Keratinocyte (primary cell): ENCODE measurements around the gene SRRD. TPM values are rescaled to one million over a fixed set of nuclear protein-coding genes. Genes with fewer than 3 reads are reported as not detected.

Source experiments
- DNase-seq: peaks from one replicate; pipeline ENCODE4 v3.0.0-alpha.2; 2011; ENCODE audit warnings: low read depth, missing footprints, low spot score
- FAIRE-seq: peaks from 2 replicates; lab custom pipeline; 2011; peaks lifted over from hg19 to GRCh38; lab: Jason Lieb, UNC
- H2AFZ ChIP-seq: 2 replicates; pipeline ENCODE4 v1.6.0; 2012; ENCODE audit warnings: low read length, control low read depth, inconsistent platforms; ENCODE audit not compliant: control insufficient read depth
- H3K27ac ChIP-seq: 2 replicates; pipeline ENCODE4 v1.5.1; 2011; ENCODE audit warnings: low read length; ENCODE audit not compliant: control insufficient read depth, insufficient read depth
- H3K27me3 ChIP-seq: 3 replicates; pipeline ENCODE4 v1.6.0; 2011; ENCODE audit warnings: low read length; ENCODE audit not compliant: control insufficient read depth, insufficient read depth; ENCODE audit errors: extremely low read depth
- H3K36me3 ChIP-seq, 2 experiments: 2 replicates in 1 of 2; 3 replicates in 1 of 2; pipeline ENCODE4 v1.5.1; 2011; ENCODE audit warnings: low read length in 2 of 2, mild to moderate bottlenecking in 1 of 2; ENCODE audit not compliant: control insufficient read depth in 2 of 2, insufficient read depth in 2 of 2; ENCODE audit errors: extremely low read depth in 1 of 2
- H3K4me1 ChIP-seq: 3 replicates; pipeline ENCODE4 v1.5.1; 2011; ENCODE audit warnings: low read length; ENCODE audit not compliant: control insufficient read depth, insufficient read depth; ENCODE audit errors: extremely low read depth
- H3K4me2 ChIP-seq: 3 replicates; pipeline ENCODE4 v1.6.0; 2011; ENCODE audit warnings: low read depth, low read length; ENCODE audit not compliant: control insufficient read depth, insufficient read depth; ENCODE audit errors: extremely low read depth
- H3K4me3 ChIP-seq, 3 experiments: fragments of 200-600 bp in 1 of 3; sonication (generic) in 1 of 3; 2 replicates in 2 of 3; 3 replicates in 1 of 3; pipeline ENCODE4 v1.5.1; 2011 to 2016; ENCODE audit warnings: low read length in 3 of 3, mild to moderate bottlenecking in 3 of 3, control low read depth in 2 of 3, inconsistent platforms in 1 of 3, low read depth in 1 of 3, mixed read lengths in 1 of 3, mixed run types in 1 of 3, moderate library complexity in 1 of 3; ENCODE audit not compliant: control insufficient read depth in 2 of 3, insufficient read depth in 2 of 3; ENCODE audit errors: extremely low read depth in 1 of 3
- H3K79me2 ChIP-seq: 2 replicates; pipeline ENCODE4 v1.6.0; 2012; ENCODE audit warnings: low read length; ENCODE audit not compliant: control insufficient read depth, insufficient read depth
- H3K9ac ChIP-seq: 3 replicates; pipeline ENCODE4 v1.6.0; 2011; ENCODE audit warnings: low read length; ENCODE audit not compliant: control insufficient read depth, insufficient read depth; ENCODE audit errors: extremely low read depth
- H3K9me1 ChIP-seq: 3 replicates; pipeline ENCODE4 v1.6.0; 2011; ENCODE audit warnings: low read length; ENCODE audit not compliant: control insufficient read depth, insufficient read depth; ENCODE audit errors: extremely low read depth
- H3K9me3 ChIP-seq: 2 replicates; pipeline ENCODE4 v1.5.1; 2012; ENCODE audit warnings: low read depth, low read length; ENCODE audit not compliant: control insufficient read depth
- H4K20me1 ChIP-seq: 3 replicates; pipeline ENCODE4 v1.6.0; 2011; ENCODE audit warnings: low read length; ENCODE audit not compliant: control insufficient read depth, insufficient read depth; ENCODE audit errors: extremely low read depth
- EZH2 ChIP-seq: IDR thresholded peaks from one replicate; pipeline ENCODE4 v1.6.1; 2012; ENCODE audit warnings: inconsistent platforms, mild to moderate bottlenecking, low read length, moderate library complexity
- dilution Hi-C: fragments of 300-500 bp; cut with MboI; formaldehyde crosslinking; loops from one replicate; pipeline ENCODE4 v1.7.0; 2020; ENCODE audit warnings: low sequenced_read_pairs; ENCODE audit not compliant: extremely low pct_ligation_motif_present
- polyA plus RNA-seq, 5 experiments: library from polyadenylated mRNA; depleted of rRNA in 3 of 5; stranded (reverse) in 3 of 5; stranded (forward) in 1 of 5; unstranded in 1 of 5; fragments of >200 nt; gene quantifications; 1 replicate in 1 of 5; 2 replicates in 3 of 5; 3 replicates in 1 of 5; pipeline versions ENCODE4 v1.2.1 to v1.2.3, GENCODE V29; 2011 to 2012; ENCODE audit warnings: missing spikeins in 2 of 5, low read depth in 1 of 5, low replicate concordance in 1 of 5
- TF ChIP-seq, protein P1 (sequence below), 3 experiments: IDR thresholded peaks in 1 of 3; conservative IDR thresholded peaks in 1 of 3; optimal IDR thresholded peaks in 1 of 3; 2 replicates in 2 of 3; 3 replicates in 1 of 3; pipeline versions ENCODE3 to v1.5.1; 2011; ENCODE audit warnings: low read length in 3 of 3, mild to moderate bottlenecking in 3 of 3, moderate library complexity in 2 of 3, control low read depth in 1 of 3, inconsistent platforms in 1 of 3; ENCODE audit not compliant: insufficient read depth in 2 of 3; ENCODE audit errors: extremely low read depth in 1 of 3

Gene SRRD
- polyA plus RNA-seq, 1 donor (not counting 4 experiments of a cell fraction or from before 2014, with no cell fraction given), result 45.0 TPM

DNA sequence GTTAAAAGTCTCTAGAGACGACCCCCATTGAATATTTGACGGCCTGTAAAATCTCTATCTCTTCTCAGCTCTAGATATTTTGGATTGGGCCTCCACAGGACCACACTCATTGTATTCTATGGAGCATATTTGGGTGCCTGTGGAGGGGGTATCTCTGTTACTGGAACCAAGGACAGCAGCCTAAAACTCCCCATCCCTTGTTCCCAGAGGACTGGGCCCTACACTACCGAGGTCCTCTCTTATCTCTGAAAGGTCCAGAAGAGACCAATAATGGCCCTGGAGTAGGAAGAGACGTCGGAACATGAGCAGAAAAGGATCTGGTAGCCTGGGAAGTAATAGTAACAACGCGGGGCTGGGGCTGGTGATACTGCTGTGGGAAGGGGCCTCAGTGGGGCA is 636 bp upstream of the SRRD start:
- Histone ChIP-seq H3K4me1 (peaks cover 54% of the 10 kb centered on the region), H4K20me1 (no peaks in the 10 kb centered on the region), H3K36me3 (peaks cover 0 to 12% of the 10 kb centered on the region in 2 experiments), H3K27me3 (no peaks in the 10 kb centered on the region), H3K4me3 (peak overlapping the region; percentile 79 to 98 (median 97)), H3K9ac (peak overlapping the region; percentile 94), H3K9me3 (no peaks in the 10 kb centered on the region), H3K27ac (peak overlapping the region; percentile 89), H2AFZ (peak overlapping the region; percentile 70), H3K79me2 (peaks cover 39% of the 10 kb centered on the region), H3K4me2 (peak overlapping the region; percentile 86), H3K9me1 (no peaks in the 10 kb centered on the region)
- no peak for DNase-seq
- FAIRE-seq, result no peak
- TF ChIP-seq, protein P1, sequence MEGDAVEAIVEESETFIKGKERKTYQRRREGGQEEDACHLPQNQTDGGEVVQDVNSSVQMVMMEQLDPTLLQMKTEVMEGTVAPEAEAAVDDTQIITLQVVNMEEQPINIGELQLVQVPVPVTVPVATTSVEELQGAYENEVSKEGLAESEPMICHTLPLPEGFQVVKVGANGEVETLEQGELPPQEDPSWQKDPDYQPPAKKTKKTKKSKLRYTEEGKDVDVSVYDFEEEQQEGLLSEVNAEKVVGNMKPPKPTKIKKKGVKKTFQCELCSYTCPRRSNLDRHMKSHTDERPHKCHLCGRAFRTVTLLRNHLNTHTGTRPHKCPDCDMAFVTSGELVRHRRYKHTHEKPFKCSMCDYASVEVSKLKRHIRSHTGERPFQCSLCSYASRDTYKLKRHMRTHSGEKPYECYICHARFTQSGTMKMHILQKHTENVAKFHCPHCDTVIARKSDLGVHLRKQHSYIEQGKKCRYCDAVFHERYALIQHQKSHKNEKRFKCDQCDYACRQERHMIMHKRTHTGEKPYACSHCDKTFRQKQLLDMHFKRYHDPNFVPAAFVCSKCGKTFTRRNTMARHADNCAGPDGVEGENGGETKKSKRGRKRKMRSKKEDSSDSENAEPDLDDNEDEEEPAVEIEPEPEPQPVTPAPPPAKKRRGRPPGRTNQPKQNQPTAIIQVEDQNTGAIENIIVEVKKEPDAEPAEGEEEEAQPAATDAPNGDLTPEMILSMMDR (optimal IDR thresholded peaks at IDR 0.05 in 1 of 3, IDR thresholded peaks at IDR 0.05 in 1 of 3, conservative IDR thresholded peaks at IDR 0.05 in 1 of 3; ENCODE audit: extremely low read depth in 1 of 3, insufficient read depth in 2 of 3, low read length in 3 of 3), result no peak
- no peak for TF ChIP-seq EZH2
- dilution Hi-C loops, result no loop called here

DNA sequence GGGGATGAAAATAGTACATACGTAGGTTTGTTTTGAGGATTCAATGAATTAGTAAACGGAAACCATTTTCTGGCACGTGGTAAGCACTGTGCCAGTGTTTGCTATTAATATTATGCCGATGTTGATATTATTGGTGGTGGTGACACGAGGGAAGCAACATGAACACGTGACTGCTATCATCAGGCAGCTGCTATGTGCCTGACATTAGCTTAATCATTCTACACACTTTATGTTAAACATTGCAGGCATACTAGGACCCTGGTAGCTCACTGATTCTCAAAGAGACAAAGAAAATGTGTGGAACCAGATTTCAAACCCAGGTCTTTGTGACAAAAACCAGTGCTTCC is 656 bp downstream of the SRRD start:
- DNase-seq, result no peak
- dilution Hi-C loops, result no loop called here
- FAIRE-seq, result no peak
- peaks cover 49% of the 10 kb centered on the region for H3K4me1 ChIP-seq
- peak overlapping the region; percentile 87 for H2AFZ ChIP-seq
- H3K27ac ChIP-seq, result peak overlapping the region; percentile 89
- peak overlapping the region; percentile 79 to 98 (median 97) for H3K4me3 ChIP-seq
- no peaks in the 10 kb centered on the region for H3K9me3 ChIP-seq
- H3K79me2 ChIP-seq, result peaks cover 36% of the 10 kb centered on the region
- no peaks in the 10 kb centered on the region for H3K9me1 ChIP-seq
- H3K27me3 ChIP-seq, result no peaks in the 10 kb centered on the region
- peak overlapping the region; percentile 94 for H3K9ac ChIP-seq
- H3K4me2 ChIP-seq, result peak overlapping the region; percentile 94
- no peak for TF ChIP-seq EZH2
- TF ChIP-seq, protein P1 (optimal IDR thresholded peaks at IDR 0.05 in 1 of 3, IDR thresholded peaks at IDR 0.05 in 1 of 3, conservative IDR thresholded peaks at IDR 0.05 in 1 of 3; ENCODE audit: extremely low read depth in 1 of 3, insufficient read depth in 2 of 3, low read length in 3 of 3), result no peak
- H3K36me3 ChIP-seq, result peaks cover 7 to 18% of the 10 kb centered on the region in 2 experiments
- H4K20me1 ChIP-seq, result no peaks in the 10 kb centered on the region
